Kidney epithelial cell (primary cell): ENCODE data around the gene SMC6. TPM values are rescaled to one million over a fixed set of nuclear protein-coding genes. Genes with fewer than 3 reads are reported as not detected.

ENCODE experiments used
- DNase-seq: peaks from one replicate; pipeline ENCODE4 v3.0.0-alpha.2; 2010; ENCODE audit warnings: low read depth
- H3K27me3 ChIP-seq: 2 replicates; pipeline ENCODE4 v1.6.0; 2011; ENCODE audit warnings: low read length; ENCODE audit not compliant: control insufficient read depth, insufficient read depth
- H3K36me3 ChIP-seq: 2 replicates; pipeline ENCODE4 v1.5.1; 2011; ENCODE audit warnings: low read length; ENCODE audit not compliant: control insufficient read depth, insufficient read depth
- H3K4me3 ChIP-seq: 2 replicates; pipeline ENCODE4 v1.5.1; 2011; ENCODE audit warnings: low read depth, mild to moderate bottlenecking, control low read depth, low read length
- CTCF ChIP-seq: IDR thresholded peaks from 2 replicates; pipeline ENCODE4 v1.5.1; 2011; ENCODE audit warnings: mild to moderate bottlenecking, moderate library complexity, low read length, control low read depth, inconsistent platforms; ENCODE audit not compliant: insufficient read depth, poor library complexity, severe bottlenecking
- total RNA-seq: library from RNA; depleted of rRNA; stranded (reverse); fragments of >200 nt; gene quantifications from 2 replicates; pipeline ENCODE4 v1.2.3, GENCODE V29; 2015

Gene SMC6
- total RNA-seq, 1 donor from 2014 or later = 19.3 TPM

GRCh38 chr2:17680119-17680518 lies 73.5 kb downstream of the SMC6 start:
- no peaks in the 10 kb centered on the region for H3K27me3 ChIP-seq
- TF ChIP-seq CTCF = no peak
- H3K36me3 ChIP-seq = no peaks in the 10 kb centered on the region
- DNase-seq = no peak
- no peak overlapping the region for H3K4me3 ChIP-seq

- TF ChIP-seq CTCF = no peak
- H3K27me3 ChIP-seq = no peaks in the 10 kb centered on the region
Observed at GRCh38 chr2:17674817-17675216, 78.8 kb downstream of the SMC6 start.

GRCh38 chr2:17672583-17673317 lies 80.9 kb downstream of the SMC6 start:
- Histone ChIP-seq H3K4me3 (no peak overlapping the region), H3K36me3 (no peaks in the 10 kb centered on the region), H3K27me3 (no peaks in the 10 kb centered on the region)
- no peak for TF ChIP-seq CTCF
- DNase-seq = no peak

More at GRCh38 chr2:17674817-17675216, 78.8 kb downstream of the SMC6 start:
- no peaks in the 10 kb centered on the region for H3K36me3 ChIP-seq
- DNase-seq = no peak
- no peak overlapping the region for H3K4me3 ChIP-seq

- H3K4me3 ChIP-seq = no peak overlapping the region
- H3K27me3 ChIP-seq = no peaks in the 10 kb centered on the region
- no peak for TF ChIP-seq CTCF
- H3K36me3 ChIP-seq = no peaks in the 10 kb centered on the region
- no peak for DNase-seq
Observed at GRCh38 chr2:17667898-17668297, 85.7 kb downstream of the SMC6 start.

GRCh38 chr2:17664534-17664933 lies 89.1 kb downstream of the SMC6 start:
- TF ChIP-seq CTCF = no peak
- H3K4me3 ChIP-seq = no peak overlapping the region
- H3K36me3 ChIP-seq = peaks cover 2% of the 10 kb centered on the region
- no peak for DNase-seq
- H3K27me3 ChIP-seq = no peaks in the 10 kb centered on the region

- Histone ChIP-seq H3K36me3 (peaks cover 2% of the 10 kb centered on the region), H3K27me3 (no peaks in the 10 kb centered on the region), H3K4me3 (no peak overlapping the region)
- DNase-seq = no peak
- TF ChIP-seq CTCF = no peak
Observed at GRCh38 chr2:17662723-17663122, 90.9 kb downstream of the SMC6 start.
